GM10266 (cell line): ENCODE results near the gene TENM4.

Experiments
- DNase-seq: peaks from one replicate; pipeline ENCODE4 v3.0.0; 2012; ENCODE audit errors: extremely low spot score
- TF ChIP-seq, protein P1 (sequence below): IDR thresholded peaks from 2 replicates; pipeline ENCODE4 v1.5.1; 2012; ENCODE audit warnings: mild to moderate bottlenecking, low read depth; ENCODE audit not compliant: control insufficient read depth, insufficient read depth; ENCODE audit errors: missing control alignments

TENM4 gene

DNA sequence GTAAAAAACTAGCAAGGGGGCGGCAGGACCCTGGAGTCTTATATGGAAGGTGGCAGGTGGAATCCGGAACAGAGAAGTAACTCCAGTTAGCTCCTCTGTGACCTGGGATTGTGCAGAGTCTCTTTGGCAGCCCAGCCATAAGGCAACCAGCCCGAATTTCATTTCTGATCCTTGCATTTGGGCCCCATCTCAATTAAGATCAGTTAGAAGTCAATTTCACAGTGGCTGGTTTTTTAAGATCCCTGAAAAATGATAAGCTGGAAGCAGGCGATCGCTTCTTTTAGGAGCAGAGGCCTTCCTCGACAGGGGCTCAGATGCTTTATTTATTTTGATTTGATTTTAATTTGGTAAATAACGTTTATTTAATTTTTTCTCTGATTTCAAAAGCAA, 199.0 kb downstream of the TENM4 start:
- TF ChIP-seq, protein P1, sequence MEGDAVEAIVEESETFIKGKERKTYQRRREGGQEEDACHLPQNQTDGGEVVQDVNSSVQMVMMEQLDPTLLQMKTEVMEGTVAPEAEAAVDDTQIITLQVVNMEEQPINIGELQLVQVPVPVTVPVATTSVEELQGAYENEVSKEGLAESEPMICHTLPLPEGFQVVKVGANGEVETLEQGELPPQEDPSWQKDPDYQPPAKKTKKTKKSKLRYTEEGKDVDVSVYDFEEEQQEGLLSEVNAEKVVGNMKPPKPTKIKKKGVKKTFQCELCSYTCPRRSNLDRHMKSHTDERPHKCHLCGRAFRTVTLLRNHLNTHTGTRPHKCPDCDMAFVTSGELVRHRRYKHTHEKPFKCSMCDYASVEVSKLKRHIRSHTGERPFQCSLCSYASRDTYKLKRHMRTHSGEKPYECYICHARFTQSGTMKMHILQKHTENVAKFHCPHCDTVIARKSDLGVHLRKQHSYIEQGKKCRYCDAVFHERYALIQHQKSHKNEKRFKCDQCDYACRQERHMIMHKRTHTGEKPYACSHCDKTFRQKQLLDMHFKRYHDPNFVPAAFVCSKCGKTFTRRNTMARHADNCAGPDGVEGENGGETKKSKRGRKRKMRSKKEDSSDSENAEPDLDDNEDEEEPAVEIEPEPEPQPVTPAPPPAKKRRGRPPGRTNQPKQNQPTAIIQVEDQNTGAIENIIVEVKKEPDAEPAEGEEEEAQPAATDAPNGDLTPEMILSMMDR, result no peak
- no peak for DNase-seq

DNA sequence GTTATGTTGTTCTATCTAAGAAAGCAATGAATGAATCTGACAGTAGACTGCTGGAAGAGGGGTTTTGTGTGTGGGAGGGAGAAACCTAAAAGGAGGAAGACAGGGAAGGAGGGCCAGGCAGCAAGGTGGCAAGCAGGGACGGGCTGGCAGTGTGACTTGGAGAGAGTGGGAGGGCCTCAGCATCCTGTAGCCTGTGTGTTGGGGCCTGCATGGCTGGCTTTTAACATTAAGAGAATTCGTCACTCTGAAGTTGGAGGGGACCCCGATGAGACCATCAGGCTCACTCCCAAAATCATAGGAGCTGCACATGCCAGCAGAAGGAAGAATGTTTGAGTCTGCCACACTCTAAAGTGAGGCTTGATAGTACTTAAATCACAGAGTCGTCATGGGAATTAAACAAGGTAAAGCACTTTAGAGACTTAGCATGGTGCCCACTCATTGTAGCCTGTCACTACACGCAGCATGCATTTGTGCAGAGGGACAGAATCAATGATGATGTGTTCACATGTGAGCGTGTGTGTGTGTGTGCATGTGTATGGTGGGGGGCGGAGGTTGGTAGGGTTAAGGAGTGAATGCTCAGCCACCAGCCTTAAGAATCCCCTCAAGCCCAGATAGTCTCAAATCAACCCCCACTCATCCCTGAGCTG, 199.5 kb downstream of the TENM4 start:
- TF ChIP-seq, protein P1, result no peak
- DNase-seq, result no peak

DNA sequence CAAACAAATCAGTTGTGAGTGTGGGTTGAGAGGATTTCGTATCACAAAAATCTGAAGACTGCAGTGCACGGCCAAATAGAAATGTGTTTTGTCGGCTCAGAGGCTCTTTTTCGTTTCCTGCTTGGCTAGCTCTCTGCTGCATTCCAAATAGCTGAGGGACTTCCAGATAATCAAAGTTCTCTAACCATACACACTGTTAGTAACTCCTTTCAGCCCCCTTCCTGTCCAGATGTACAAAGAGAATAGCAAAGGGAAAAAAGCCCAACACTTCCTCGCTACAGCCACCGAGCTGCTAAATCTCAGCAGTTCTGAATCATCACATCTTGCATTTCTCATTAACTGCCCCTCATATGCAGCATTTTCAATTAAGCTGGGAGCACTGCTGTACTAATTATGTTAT, 203.1 kb downstream of the TENM4 start:
- no peak for DNase-seq
- TF ChIP-seq, protein P1, result no peak

DNA sequence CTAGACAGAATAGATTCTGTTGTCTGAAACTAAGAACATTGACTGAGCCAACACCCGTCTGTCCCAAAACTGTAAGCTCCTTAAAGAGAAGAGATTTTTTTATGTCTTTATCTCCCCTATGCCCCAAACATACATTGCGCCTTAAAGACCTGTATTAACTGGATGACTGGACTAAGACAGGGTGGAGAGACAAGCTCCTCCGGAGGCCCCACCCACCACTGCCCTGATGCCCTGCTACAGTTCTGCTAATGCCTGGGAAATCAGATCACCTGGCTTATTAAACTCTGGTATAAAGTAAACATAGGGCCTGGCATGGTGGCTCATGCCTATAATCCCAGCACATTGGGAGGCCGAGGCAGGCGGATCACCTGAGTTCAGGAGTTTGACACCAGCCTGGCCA, 203.7 kb downstream of the TENM4 start:
- DNase-seq, result no peak
- TF ChIP-seq, protein P1, result no peak

DNA sequence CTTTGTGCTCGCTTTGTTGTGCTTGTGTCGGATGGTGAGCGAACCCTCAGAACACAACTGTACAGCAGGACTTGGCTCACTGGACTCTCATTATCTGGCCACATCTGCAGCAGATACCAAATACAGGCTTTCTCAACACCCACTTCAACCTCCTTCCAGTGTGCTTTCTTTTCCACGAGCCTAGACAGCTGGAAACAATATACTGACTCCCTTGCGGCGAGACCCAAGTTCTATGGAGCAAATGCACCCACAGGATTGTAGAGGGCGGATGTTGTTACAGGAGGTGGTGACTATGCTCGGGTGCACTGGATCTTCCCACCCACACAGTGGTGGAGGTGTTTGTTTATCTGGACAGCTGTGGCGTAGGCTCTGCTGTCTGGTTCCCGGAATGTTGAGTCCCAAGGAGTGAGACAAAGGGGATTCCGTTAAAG, 204.3 kb downstream of the TENM4 start:
- DNase-seq, result no peak
- TF ChIP-seq, protein P1, result no peak

DNA sequence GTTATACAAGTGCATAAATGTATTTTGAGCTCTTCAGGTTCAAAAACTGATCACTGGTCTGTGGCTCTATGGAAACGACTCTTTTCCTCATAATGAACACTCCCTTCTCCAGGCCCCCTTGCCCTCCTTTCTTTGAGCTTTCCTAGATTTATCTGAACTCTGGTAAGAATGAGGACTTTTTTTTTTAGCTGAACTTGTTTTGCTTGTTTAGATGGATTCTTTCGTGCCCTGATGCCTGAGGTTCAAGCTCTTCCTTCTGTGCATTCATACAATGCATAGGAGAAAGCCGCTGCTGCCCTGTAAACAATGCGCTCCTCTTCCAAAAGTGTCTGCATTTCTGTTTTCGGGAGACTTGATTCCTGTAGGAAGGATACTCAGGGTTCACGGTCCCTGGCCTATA, 205.1 kb downstream of the TENM4 start:
- DNase-seq, result no peak

DNA sequence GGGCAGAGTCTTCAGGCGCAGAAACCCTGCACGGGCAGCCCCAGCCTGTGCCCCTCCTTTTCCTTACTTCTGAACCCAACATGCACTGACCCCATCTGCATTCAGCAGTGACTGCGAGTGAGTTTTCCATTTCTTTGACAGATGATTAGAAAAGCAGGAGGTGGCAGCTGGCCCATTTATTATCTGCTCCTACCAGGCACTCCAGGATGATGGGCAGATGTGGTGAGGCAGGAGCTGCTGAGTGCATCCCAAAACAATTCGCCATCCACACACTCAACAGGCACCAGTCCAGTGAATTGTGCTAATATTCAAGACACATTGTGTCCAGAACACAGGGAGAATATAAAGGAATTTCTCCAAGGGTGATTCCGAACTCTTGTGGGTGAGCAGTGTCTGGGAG, 208.5 kb downstream of the TENM4 start:
- TF ChIP-seq, protein P1, result no peak
- DNase-seq, result no peak

More for the DNA sequence above, 205.1 kb downstream of the TENM4 start:
- TF ChIP-seq, protein P1, result no peak
